Measurements from ENCODE around the gene GMIP.

Gene GMIP

DNA sequence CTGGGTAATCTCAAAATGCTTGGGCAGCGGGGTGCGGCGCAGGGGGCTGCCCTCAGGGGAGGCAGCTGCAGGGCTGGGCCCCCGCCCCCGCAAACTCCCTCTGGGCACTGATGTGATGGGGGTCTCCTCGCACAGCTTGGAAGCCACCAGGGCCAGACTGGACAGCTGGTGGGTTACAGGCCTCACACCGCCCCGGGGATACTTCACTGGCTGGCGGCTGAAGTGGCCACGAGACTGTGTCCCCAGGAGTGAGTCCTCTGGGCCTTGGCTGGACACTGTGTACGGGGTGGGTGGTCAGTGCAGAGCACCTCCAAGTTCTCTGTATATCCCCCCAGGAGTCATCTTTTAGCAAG, 13.4 kb downstream of the GMIP start:
- Histone ChIP-seq H3K27ac (replicated peaks) (no peak overlapping the region), H3K4me3 (replicated peaks; ENCODE audit: insufficient read depth, low read length) (no peak overlapping the region), H3K27me3 (ENCODE audit: insufficient read depth, poor library complexity, severe bottlenecking) (no peaks in the 10 kb centered on the region)
- DNase-seq (ENCODE audit: low read depth in 1 of 2, low spot score in 1 of 2): no peak
- TF ChIP-seq, protein P1, sequence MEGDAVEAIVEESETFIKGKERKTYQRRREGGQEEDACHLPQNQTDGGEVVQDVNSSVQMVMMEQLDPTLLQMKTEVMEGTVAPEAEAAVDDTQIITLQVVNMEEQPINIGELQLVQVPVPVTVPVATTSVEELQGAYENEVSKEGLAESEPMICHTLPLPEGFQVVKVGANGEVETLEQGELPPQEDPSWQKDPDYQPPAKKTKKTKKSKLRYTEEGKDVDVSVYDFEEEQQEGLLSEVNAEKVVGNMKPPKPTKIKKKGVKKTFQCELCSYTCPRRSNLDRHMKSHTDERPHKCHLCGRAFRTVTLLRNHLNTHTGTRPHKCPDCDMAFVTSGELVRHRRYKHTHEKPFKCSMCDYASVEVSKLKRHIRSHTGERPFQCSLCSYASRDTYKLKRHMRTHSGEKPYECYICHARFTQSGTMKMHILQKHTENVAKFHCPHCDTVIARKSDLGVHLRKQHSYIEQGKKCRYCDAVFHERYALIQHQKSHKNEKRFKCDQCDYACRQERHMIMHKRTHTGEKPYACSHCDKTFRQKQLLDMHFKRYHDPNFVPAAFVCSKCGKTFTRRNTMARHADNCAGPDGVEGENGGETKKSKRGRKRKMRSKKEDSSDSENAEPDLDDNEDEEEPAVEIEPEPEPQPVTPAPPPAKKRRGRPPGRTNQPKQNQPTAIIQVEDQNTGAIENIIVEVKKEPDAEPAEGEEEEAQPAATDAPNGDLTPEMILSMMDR (IDR thresholded peaks at IDR 0.05; ENCODE audit: insufficient read depth, low read length): no peak
- no peak for TF ChIP-seq GABPA (IDR thresholded peaks at IDR 0.05; ENCODE audit: low read depth)

DNA sequence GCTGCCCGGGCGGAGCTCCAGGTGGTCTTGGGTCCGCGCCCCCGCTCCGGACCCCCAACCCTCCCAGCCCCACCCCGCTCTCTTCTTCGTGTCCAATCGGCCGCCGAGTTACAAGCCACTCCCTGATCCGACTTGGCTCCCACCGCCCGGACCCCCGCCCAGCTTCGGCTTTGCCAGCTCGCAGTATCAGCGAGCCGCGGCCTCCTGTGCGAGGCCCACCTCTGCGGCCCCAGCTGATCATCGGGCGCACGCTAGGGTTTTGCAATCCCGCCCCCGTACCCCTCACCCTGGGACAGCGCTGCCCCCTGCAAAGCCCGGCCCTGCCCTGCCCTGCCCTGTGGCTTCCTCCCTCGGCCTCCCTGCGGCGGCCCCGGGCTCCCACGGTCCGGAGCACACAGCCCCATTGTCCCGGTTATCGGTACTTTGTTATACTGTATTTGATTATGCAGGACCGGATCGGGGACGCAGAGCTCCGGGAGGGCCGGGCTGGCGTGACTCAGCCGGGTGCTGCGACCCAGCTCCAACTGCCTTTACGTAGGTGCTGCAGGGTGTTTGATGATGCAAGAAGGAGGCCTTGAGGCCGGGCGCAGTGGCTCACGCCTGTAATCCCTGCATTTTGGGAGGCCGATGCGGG, 14.8 kb downstream of the GMIP start:
- Histone ChIP-seq H3K4me3 (replicated peaks; ENCODE audit: insufficient read depth, low read length) (peak overlapping the region; percentile 35), H3K27me3 (ENCODE audit: insufficient read depth, poor library complexity, severe bottlenecking) (no peaks in the 10 kb centered on the region), H3K27ac (replicated peaks) (peak overlapping the region; percentile 72)
- DNase-seq (ENCODE audit: low read depth in 1 of 2, low spot score in 1 of 2): peak; percentile 81 to 83
- TF ChIP-seq SPI1 (IDR thresholded peaks at IDR 0.05; ENCODE audit: borderline replicate concordance, low read depth) (no peak), POLR2AphosphoS5 (IDR thresholded peaks at IDR 0.05; ENCODE audit: low read depth) (peak; percentile 36; the same call in 1 of the 2 replicates), REST (IDR thresholded peaks at IDR 0.05; ENCODE audit: insufficient replicate concordance, low read depth) (no peak)
- TF ChIP-seq, protein P1 (IDR thresholded peaks at IDR 0.05; ENCODE audit: insufficient read depth, low read length): no peak

- TF ChIP-seq SPI1 (IDR thresholded peaks at IDR 0.05; ENCODE audit: borderline replicate concordance, low read depth) (no peak), GABPA (IDR thresholded peaks at IDR 0.05; ENCODE audit: low read depth) (no peak), REST (IDR thresholded peaks at IDR 0.05; ENCODE audit: insufficient replicate concordance, low read depth) (no peak), POLR2AphosphoS5 (IDR thresholded peaks at IDR 0.05; ENCODE audit: low read depth) (no peak)
- TF ChIP-seq, protein P1 (IDR thresholded peaks at IDR 0.05; ENCODE audit: insufficient read depth, low read length): no peak
- Histone ChIP-seq H3K4me3 (replicated peaks; ENCODE audit: insufficient read depth, low read length) (peak within 1 kb of the TSS; percentile 35), H3K27me3 (ENCODE audit: insufficient read depth, poor library complexity, severe bottlenecking) (no peaks in the 10 kb centered on the region), H3K27ac (replicated peaks) (peak within 1 kb of the TSS; percentile 72)
- DNase-seq (ENCODE audit: low read depth in 1 of 2, low spot score in 1 of 2): no peak
Observed at GRCh38 chr19:19627621-19628500, 15.6 kb downstream of the GMIP start, which contains the start of gene LPAR2. LPAR2 (minus strand) TSS chr19:19628220; CDS start chr19:19627275, 945 bp downstream.

Data from HL-60 (cell line).